ENCODE results near the gene RCAN1. TPM values are rescaled to one million over a fixed set of nuclear protein-coding genes. Genes with fewer than 3 reads are reported as not detected.

RCAN1 gene
- total and polyA plus RNA-seq, 9 of the 15 experiments (the other 6 are each of a cell fraction or from before 2014, with no cell fraction given): 4.4 to 16.5 (median 12.3) TPM

- Histone ChIP-seq H3K4me2 (ENCODE audit: insufficient read depth, low read length) (no peak overlapping the region), H3K36me3 (ENCODE audit: control insufficient read depth, insufficient read depth, low read length) (no peaks in the 10 kb centered on the region), H3K4me3 (no peak overlapping the region), H3K27ac (ENCODE audit: extremely low read depth, low read depth, low read length) (no peak overlapping the region), H3K9ac (ENCODE audit: insufficient read depth in 1 of 2, low read depth in 2 of 2, low read length in 2 of 2) (no peak overlapping the region), H2AFZ (ENCODE audit: low read depth, low read length) (no peak overlapping the region), H4K20me1 (replicated peaks; ENCODE audit: control insufficient read depth, insufficient read depth, low read length) (no peaks in the 10 kb centered on the region), H3K4me1 (replicated peaks in 1 of 2; ENCODE audit: control insufficient read depth in 2 of 2, insufficient read depth in 2 of 2, low read length in 2 of 2) (peaks cover 0 to 5% of the 10 kb centered on the region in 2 experiments; a peak in 1 of 5 replicates), H3K79me2 (ENCODE audit: control insufficient read depth, insufficient read depth, low read length) (no peaks in the 10 kb centered on the region), H3K27me3 (ENCODE audit: control insufficient read depth in 2 of 2, insufficient read depth in 2 of 2, low read length in 2 of 2) (no peaks in the 10 kb centered on the region), H3K9me1 (ENCODE audit: control insufficient read depth, insufficient read depth, low read length) (no peaks in the 10 kb centered on the region), H3K9me3 (replicated peaks; ENCODE audit: control insufficient read depth, insufficient read depth, low read depth, low read length) (no peaks in the 10 kb centered on the region)
- DNase-seq (ENCODE audit: extremely low read depth in 1 of 4, low spot score in 3 of 4) (no peak), FAIRE-seq (no peak), ATAC-seq (no peak)
- CTCF ChIA-PET (ENCODE audit: low intra/inter-chr PET ratio): no interaction called here
- intact Hi-C loops (cut with micrococcal nuclease) (no loop called here), in situ Hi-C loops (cut with MboI) (no loop called here)
- 38% methylated on average over 5 of the region's 5 CpGs for WGBS (ENCODE audit: insufficient coverage, low coverage, missing lambda C conversion rate)
- BruUV-seq (replicated peaks): no TSS peak
- POLR2A ChIA-PET: interaction anchor here (1.0 kb wide), 1 partner anchor 16 kb away, joined by 4 read pairs; no protein-coding TSS in a partner anchor
- TF ChIP-seq IRF1 (CRISPR knock-in tag; IDR thresholded peaks at IDR 0.05; ENCODE audit: borderline replicate concordance) (no peak), SRSF7 (optimal IDR thresholded peaks at IDR 0.05; ENCODE audit: low read depth, low read length) (no peak), TRIM24 (IDR thresholded peaks at IDR 0.05) (no peak), ZNF780A (CRISPR knock-in tag; IDR thresholded peaks at IDR 0.05) (no peak), KAT7 (CRISPR knock-in tag; IDR thresholded peaks at IDR 0.05; ENCODE audit: borderline replicate concordance) (no peak), ZSCAN32 (CRISPR knock-in tag; IDR thresholded peaks at IDR 0.05) (no peak), TFAP4 (CRISPR knock-in tag; IDR thresholded peaks at IDR 0.05; ENCODE audit: borderline replicate concordance) (no peak), ARID4B (CRISPR knock-in tag; IDR thresholded peaks at IDR 0.05) (no peak), ETV1 (tag; conservative IDR thresholded peaks at IDR 0.05; ENCODE audit: low read depth) (no peak), L3MBTL2 (IDR thresholded peaks at IDR 0.05) (no peak), CBX8 (IDR thresholded peaks at IDR 0.05; ENCODE audit: borderline replicate concordance, extremely low read depth, low read depth, low read length, poor library complexity, severe bottlenecking) (no peak), HIVEP1 (CRISPR knock-in tag; IDR thresholded peaks at IDR 0.05) (no peak), E2F6 (IDR thresholded peaks at IDR 0.05; ENCODE audit: borderline replicate concordance in 1 of 2, extremely low read depth in 1 of 2, insufficient read depth in 1 of 2, insufficient read length in 1 of 2, low read depth in 1 of 2, low read length in 1 of 2, poor library complexity in 1 of 2, severe bottlenecking in 1 of 2) (no peak), GABPA (tag; conservative IDR thresholded peaks at IDR 0.05; ENCODE audit: low read depth) (no peak), MCM7 (IDR thresholded peaks at IDR 0.05) (no peak), ELF1 (tag; IDR thresholded peaks at IDR 0.05) (no peak)
Observed at GRCh38 chr21:34518301-34518700, 96.6 kb downstream of the RCAN1 start.
